Measurements from ENCODE around the gene SLC4A4. TPM values are rescaled to one million over a fixed set of nuclear protein-coding genes. Genes with fewer than 3 reads are reported as not detected.

The SLC4A4 gene
- total and polyA plus RNA-seq, 2 of the 8 experiments (the other 6 are each of a cell fraction or from before 2014, with no cell fraction given), result 0.67 to 2.8 TPM

DNA sequence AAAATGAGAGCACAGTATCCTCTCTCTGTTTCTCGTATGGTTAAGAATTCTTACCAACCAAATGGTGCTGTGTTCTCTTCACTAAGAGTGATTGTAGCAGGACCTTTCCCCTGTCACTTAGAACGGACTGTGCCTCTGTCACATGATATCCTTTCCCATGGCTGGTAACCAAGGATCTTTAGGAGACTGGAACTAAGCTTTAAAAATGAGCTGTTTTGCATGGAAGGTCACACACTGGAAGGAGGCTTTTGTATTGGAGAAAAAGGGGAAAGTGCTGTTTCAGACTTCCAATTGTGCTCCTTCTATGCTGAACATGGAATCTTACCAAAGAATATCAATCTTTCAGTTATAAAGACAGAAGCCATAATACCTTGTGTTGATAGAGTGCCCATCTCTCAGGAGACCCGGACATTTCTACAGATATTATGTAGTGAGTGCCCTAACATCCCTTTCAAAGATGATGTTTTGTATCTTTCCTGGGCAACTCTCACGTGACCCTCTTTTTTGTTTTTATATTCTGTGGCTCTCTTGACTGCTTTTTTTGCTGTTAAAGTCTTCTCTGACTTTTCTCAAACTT, 148.6 kb downstream of the SLC4A4 start:
- Histone ChIP-seq H4K20me1 (replicated peaks in 1 of 2; ENCODE audit: control insufficient read depth in 1 of 2, insufficient read depth in 2 of 2, low read length in 2 of 2) (no peaks in the 10 kb centered on the region), H2BK20ac (ENCODE audit: low read length) (no peak overlapping the region), H3K23me2 (ENCODE audit: low read depth, low read length) (no peaks in the 10 kb centered on the region), H4K8ac (ENCODE audit: extremely low read depth, insufficient read depth, low read length) (no peak overlapping the region), H2BK15ac (ENCODE audit: low read length) (no peak overlapping the region), H2BK120ac (replicated peaks; ENCODE audit: low read depth, low read length) (no peak overlapping the region), H4K91ac (replicated peaks; ENCODE audit: insufficient read length, low read length) (no peak overlapping the region), H2BK12ac (ENCODE audit: low read depth, low read length) (no peak overlapping the region), H3K4me2 (ENCODE audit: insufficient read depth in 1 of 2, low read depth in 2 of 2, low read length in 2 of 2) (no peak overlapping the region), H2BK5ac (ENCODE audit: low read depth, low read length) (no peak overlapping the region), H3K27me3 (replicated peaks in 1 of 4; ENCODE audit: control insufficient read depth in 3 of 4, extremely low read depth in 1 of 4, insufficient read depth in 3 of 4, low read length in 3 of 4) (no peaks in the 10 kb centered on the region), H3K56ac (replicated peaks; ENCODE audit: insufficient read length, low read depth, low read length) (no peak overlapping the region), H3K4me1 (replicated peaks in 1 of 4; ENCODE audit: control insufficient read depth in 3 of 4, insufficient read depth in 4 of 4, low read length in 3 of 4) (no peaks in the 10 kb centered on the region), H2AK5ac (ENCODE audit: low read depth, low read length) (no peak overlapping the region), H3K23ac (ENCODE audit: insufficient read length) (no peak overlapping the region), H3K9ac (replicated peaks in 1 of 4; ENCODE audit: extremely low read depth in 1 of 4, low read depth in 3 of 4, low read length in 3 of 4) (no peak overlapping the region; a peak in 1 of 7 replicates), H3K9me3 (ENCODE audit: insufficient read depth in 2 of 2, low read depth in 1 of 2, low read length in 1 of 2) (no peaks in the 10 kb centered on the region), H3K18ac (ENCODE audit: extremely low read depth, low read length) (no peak overlapping the region), H3K27ac (ENCODE audit: low read depth, low read length) (no peak overlapping the region), H3K79me1 (ENCODE audit: low read depth, low read length) (no peaks in the 10 kb centered on the region), H3K4ac (replicated peaks; ENCODE audit: insufficient read length, low read depth, low read length) (no peak overlapping the region), H4K5ac (ENCODE audit: insufficient read length, low read depth, low read length) (no peak overlapping the region), H2AFZ (ENCODE audit: low read length) (peak overlapping the region; percentile 95), H3K14ac (ENCODE audit: insufficient read length) (no peak overlapping the region), H3K36me3 (ENCODE audit: control insufficient read depth in 2 of 4, insufficient read depth in 4 of 4, low read length in 3 of 4) (no peaks in the 10 kb centered on the region), H3K79me2 (ENCODE audit: control insufficient read depth in 1 of 2, insufficient read depth in 2 of 2, low read length in 2 of 2) (no peaks in the 10 kb centered on the region), H3K4me3 (ENCODE audit: extremely low read depth in 1 of 4, insufficient read depth in 2 of 4, low read depth in 3 of 4, low read length in 4 of 4) (no peak overlapping the region)
- DNase-seq (ENCODE audit: low read depth in 1 of 2, low spot score in 2 of 2) (no peak), FAIRE-seq (no peak)
- POLR2A ChIA-PET (ENCODE audit: partially characterized antibody), result no interaction called here
- CTCF ChIA-PET (ENCODE audit: partially characterized antibody), result interaction anchor here (0.6 to 1.0 kb wide), 2 partner anchors 13 to 1222 kb away, joined by 4 to 5 read pairs; no protein-coding TSS in a partner anchor
- WGBS, 2 experiments (ENCODE audit: extremely low coverage in 1 of 2, insufficient coverage in 1 of 2, insufficient read length in 1 of 2, insufficient replicate concordance in 2 of 2, low coverage in 1 of 2, low lambda C conversion rate in 2 of 2, missing lambda C conversion rate in 1 of 2), result 77% methylated on average over 4 of the region's 4 CpGs; no CpG with 5 or more reads in 1 of the 2 experiments
- TF ChIP-seq CEBPB (IDR thresholded peaks at IDR 0.05; ENCODE audit: low read depth, low read length) (no peak), POU5F1 (IDR thresholded peaks at IDR 0.05; ENCODE audit: low read depth, low read length) (no peak), NANOG (IDR thresholded peaks at IDR 0.05; ENCODE audit: insufficient read depth, low read depth, low read length, poor library complexity, severe bottlenecking) (no peak), RBBP5 (IDR thresholded peaks at IDR 0.05; ENCODE audit: borderline replicate concordance, low read depth, low read length) (no peak), JUN (IDR thresholded peaks at IDR 0.05; ENCODE audit: low read depth, low read length) (no peak), CBX5 (IDR thresholded peaks at IDR 0.05; ENCODE audit: low read depth, low read length) (no peak), USF2 (IDR thresholded peaks at IDR 0.05; ENCODE audit: low read length) (no peak), EGR1 (IDR thresholded peaks at IDR 0.05; ENCODE audit: borderline replicate concordance, low read depth, low read length) (no peak), RAD21 (IDR thresholded peaks at IDR 0.05 in 1 of 2, conservative IDR thresholded peaks at IDR 0.05 in 1 of 2; ENCODE audit: low read depth in 2 of 2, low read length in 2 of 2) (no peak), CREB1 (IDR thresholded peaks at IDR 0.05) (no peak), KDM1A (IDR thresholded peaks at IDR 0.05; ENCODE audit: borderline replicate concordance, low read length) (no peak), PHF8 (conservative IDR thresholded peaks at IDR 0.05; ENCODE audit: low read depth, low read length) (no peak), CHD2 (IDR thresholded peaks at IDR 0.05; ENCODE audit: low read length) (no peak)

Measured in H1 (cell line).